HG02884 (cell line): ENCODE data around the gene EDEM1.
A peak's percentile ranks its signal among the peaks of the same experiment; 100 is the strongest.

ENCODE experiments used
- ATAC-seq: cut with Tn5 transposase; IDR thresholded peaks from one replicate; pipeline ENCODE4 v1.9.1; 2021; ENCODE audit warnings: mild to moderate bottlenecking, moderate library complexity; ENCODE audit not compliant: unreplicated experiment

EDEM1 gene

GRCh38 chr3:5197470-5198312, 10.2 kb downstream of the EDEM1 start:
- peak; percentile 54 for ATAC-seq

- no peak for ATAC-seq
Measured at GRCh38 chr3:5198313-5198677, 10.8 kb downstream of the EDEM1 start.

- ATAC-seq, result peak; percentile 40
Measured at GRCh38 chr3:5198986-5199731, 11.7 kb downstream of the EDEM1 start.

- ATAC-seq, result no peak
Measured at GRCh38 chr3:5201536-5201935, 14.0 kb downstream of the EDEM1 start.

- ATAC-seq, result no peak
Measured at GRCh38 chr3:5202222-5202621, 14.7 kb downstream of the EDEM1 start.

GRCh38 chr3:5205165-5205941, 17.8 kb downstream of the EDEM1 start:
- peak; percentile 95 for ATAC-seq

- no peak for ATAC-seq
Measured at GRCh38 chr3:5210926-5211325, 23.4 kb downstream of the EDEM1 start.

- no peak for ATAC-seq
Measured at GRCh38 chr3:5212628-5213573, 25.4 kb downstream of the EDEM1 start.

GRCh38 chr3:5213574-5213966, 26.1 kb downstream of the EDEM1 start:
- ATAC-seq, result no peak

GRCh38 chr3:5214352-5214751, 26.8 kb downstream of the EDEM1 start:
- ATAC-seq, result no peak

GRCh38 chr3:5217824-5218595, 30.5 kb downstream of the EDEM1 start:
- no peak for ATAC-seq

- no peak for ATAC-seq
Measured at GRCh38 chr3:5218815-5219214, 31.3 kb downstream of the EDEM1 start.

GRCh38 chr3:5219216-5219615, 31.7 kb downstream of the EDEM1 start:
- ATAC-seq, result no peak

GRCh38 chr3:5220193-5220592, 32.7 kb downstream of the EDEM1 start:
- ATAC-seq, result no peak

GRCh38 chr3:5220667-5221431, 33.3 kb downstream of the EDEM1 start:
- no peak for ATAC-seq

- ATAC-seq, result no peak
Measured at GRCh38 chr3:5221701-5222100, 34.2 kb downstream of the EDEM1 start.

- no peak for ATAC-seq
Measured at GRCh38 chr3:5222283-5223005, 34.9 kb downstream of the EDEM1 start.

- ATAC-seq, result no peak
Measured at GRCh38 chr3:5226783-5227182, 39.3 kb downstream of the EDEM1 start.
